Measurements from ENCODE around the gene ZKSCAN8. TPM values are rescaled to one million over a fixed set of nuclear protein-coding genes. Genes with fewer than 3 reads are reported as not detected.
"Not testable (repeated sequence)": the region's sequence is repeated elsewhere in the genome, so short reads cannot be mapped to it uniquely, and the experiment has no call there.

Gene ZKSCAN8
- 10 to 100 TPM; 20.2 to 24.6 TPM for total RNA-seq
- total RNA-seq = 36.5 to 40.2 reads per million in 2 donors

- H3K36me3 Mint-ChIP-seq (ENCODE audit: low read depth) = peaks cover 7% of the 10 kb centered on the region
- H3K27me3 Mint-ChIP-seq = no peaks in the 10 kb centered on the region
- peak; percentile 81 for ATAC-seq
- peak within 1 kb of the TSS; percentile 97 for H3K27ac Mint-ChIP-seq
- peak; percentile 56 to 65 (median 60) for DNase-seq
- no peaks in the 10 kb centered on the region for H3K9me3 ChIP-seq (ENCODE audit: control insufficient read depth, low read length, poor library complexity, severe bottlenecking)
- H3K4me3 Mint-ChIP-seq = peak within 1 kb of the TSS; percentile 96
- peaks cover 38% of the 10 kb centered on the region for H3K4me1 Mint-ChIP-seq
Measured at GRCh38 chr6:28141500-28142329, at the start of gene ZKSCAN8. ZKSCAN8 (plus strand) TSS chr6:28141883; CDS start chr6:28148408, 6,525 bp downstream.

GRCh38 chr6:28102222-28102621 is 39.5 kb upstream of the ZKSCAN8 start:
- H3K27ac Mint-ChIP-seq; H3K4me3 Mint-ChIP-seq; H3K36me3 Mint-ChIP-seq (ENCODE audit: low read depth); H3K4me1 Mint-ChIP-seq; ATAC-seq; DNase-seq; H3K9me3 ChIP-seq (ENCODE audit: control insufficient read depth, low read length, poor library complexity, severe bottlenecking): not testable (repeated sequence)
- H3K27me3 Mint-ChIP-seq = peaks cover 19% of the 10 kb centered on the region

GRCh38 chr6:28102699-28103098 is 39.0 kb upstream of the ZKSCAN8 start:
- not testable (repeated sequence) for H3K9me3 ChIP-seq (ENCODE audit: control insufficient read depth, low read length, poor library complexity, severe bottlenecking); H3K27ac Mint-ChIP-seq; DNase-seq; H3K36me3 Mint-ChIP-seq (ENCODE audit: low read depth); ATAC-seq; H3K4me1 Mint-ChIP-seq; H3K4me3 Mint-ChIP-seq
- H3K27me3 Mint-ChIP-seq = peaks cover 14% of the 10 kb centered on the region

- peak overlapping the region; percentile 91 for H3K4me3 Mint-ChIP-seq
- H3K4me1 Mint-ChIP-seq = peaks cover 9% of the 10 kb centered on the region
- DNase-seq (peak; percentile 67 to 70 (median 69)), ATAC-seq (peak; percentile 99)
- no peaks in the 10 kb centered on the region for H3K9me3 ChIP-seq (ENCODE audit: control insufficient read depth, low read length, poor library complexity, severe bottlenecking)
- peaks cover 6% of the 10 kb centered on the region for H3K27me3 Mint-ChIP-seq
- peak overlapping the region; percentile 85 for H3K27ac Mint-ChIP-seq
- peaks cover 4% of the 10 kb centered on the region for H3K36me3 Mint-ChIP-seq (ENCODE audit: low read depth)
Measured at GRCh38 chr6:28104392-28105244, 37.1 kb upstream of the ZKSCAN8 start.

GRCh38 chr6:28105245-28105639 is 36.4 kb upstream of the ZKSCAN8 start:
- no peak for DNase-seq
- H3K9me3 ChIP-seq (ENCODE audit: control insufficient read depth, low read length, poor library complexity, severe bottlenecking) = no peaks in the 10 kb centered on the region
- peaks cover 6% of the 10 kb centered on the region for H3K27me3 Mint-ChIP-seq
- H3K4me1 Mint-ChIP-seq = peaks cover 9% of the 10 kb centered on the region
- H3K27ac Mint-ChIP-seq = peak overlapping the region; percentile 85
- ATAC-seq = peak; percentile 5
- peak overlapping the region; percentile 91 for H3K4me3 Mint-ChIP-seq
- H3K36me3 Mint-ChIP-seq (ENCODE audit: low read depth) = peaks cover 6% of the 10 kb centered on the region

GRCh38 chr6:28107506-28107905 is 34.2 kb upstream of the ZKSCAN8 start:
- H3K9me3 ChIP-seq (ENCODE audit: control insufficient read depth, low read length, poor library complexity, severe bottlenecking) = no peaks in the 10 kb centered on the region
- Mint-ChIP-seq H3K4me1 (peaks cover 9% of the 10 kb centered on the region), H3K4me3 (no peak overlapping the region), H3K36me3 (ENCODE audit: low read depth) (peaks cover 6% of the 10 kb centered on the region), H3K27me3 (no peaks in the 10 kb centered on the region), H3K27ac (no peak overlapping the region)
- no peak for DNase-seq
- ATAC-seq = no peak

- no peak overlapping the region for H3K4me3 Mint-ChIP-seq
- H3K9me3 ChIP-seq (ENCODE audit: control insufficient read depth, low read length, poor library complexity, severe bottlenecking) = no peaks in the 10 kb centered on the region
- ATAC-seq (no peak), DNase-seq (no peak)
- H3K27me3 Mint-ChIP-seq = no peaks in the 10 kb centered on the region
- H3K4me1 Mint-ChIP-seq = peaks cover 3% of the 10 kb centered on the region
- H3K36me3 Mint-ChIP-seq (ENCODE audit: low read depth) = peaks cover 9% of the 10 kb centered on the region
- no peak overlapping the region for H3K27ac Mint-ChIP-seq
Measured at GRCh38 chr6:28111964-28112363, 29.7 kb upstream of the ZKSCAN8 start.

GRCh38 chr6:28115799-28116198 is 25.9 kb upstream of the ZKSCAN8 start:
- H3K4me3 Mint-ChIP-seq = no peak overlapping the region
- H3K4me1 Mint-ChIP-seq = no peaks in the 10 kb centered on the region
- H3K36me3 Mint-ChIP-seq (ENCODE audit: low read depth) = peaks cover 8% of the 10 kb centered on the region
- H3K27ac Mint-ChIP-seq = no peak overlapping the region
- ATAC-seq (no peak), DNase-seq (no peak)
- no peaks in the 10 kb centered on the region for H3K27me3 Mint-ChIP-seq
- H3K9me3 ChIP-seq (ENCODE audit: control insufficient read depth, low read length, poor library complexity, severe bottlenecking) = no peaks in the 10 kb centered on the region

- ATAC-seq = no peak
- H3K9me3 ChIP-seq (ENCODE audit: control insufficient read depth, low read length, poor library complexity, severe bottlenecking) = no peaks in the 10 kb centered on the region
- no peaks in the 10 kb centered on the region for H3K27me3 Mint-ChIP-seq
- no peak for DNase-seq
- H3K36me3 Mint-ChIP-seq (ENCODE audit: low read depth) = peaks cover 12% of the 10 kb centered on the region
- peak overlapping the region; percentile 27 for H3K27ac Mint-ChIP-seq
- H3K4me3 Mint-ChIP-seq = no peak overlapping the region
- peaks cover 4% of the 10 kb centered on the region for H3K4me1 Mint-ChIP-seq
Measured at GRCh38 chr6:28117386-28118050, 24.2 kb upstream of the ZKSCAN8 start.

- DNase-seq = no peak
- ATAC-seq = no peak
- Mint-ChIP-seq H3K27ac (peak overlapping the region; percentile 27), H3K4me3 (no peak overlapping the region), H3K4me1 (peaks cover 5% of the 10 kb centered on the region), H3K27me3 (no peaks in the 10 kb centered on the region), H3K36me3 (ENCODE audit: low read depth) (peaks cover 12% of the 10 kb centered on the region)
- H3K9me3 ChIP-seq (ENCODE audit: control insufficient read depth, low read length, poor library complexity, severe bottlenecking) = no peaks in the 10 kb centered on the region
Measured at GRCh38 chr6:28118217-28118616, 23.5 kb upstream of the ZKSCAN8 start.

GRCh38 chr6:28121876-28122275 is 19.8 kb upstream of the ZKSCAN8 start:
- peaks cover 13% of the 10 kb centered on the region for H3K36me3 Mint-ChIP-seq (ENCODE audit: low read depth)
- ATAC-seq (no peak), DNase-seq (no peak)
- no peaks in the 10 kb centered on the region for H3K9me3 ChIP-seq (ENCODE audit: control insufficient read depth, low read length, poor library complexity, severe bottlenecking)
- no peak overlapping the region for H3K4me3 Mint-ChIP-seq
- H3K4me1 Mint-ChIP-seq = peaks cover 36% of the 10 kb centered on the region
- no peaks in the 10 kb centered on the region for H3K27me3 Mint-ChIP-seq
- no peak overlapping the region for H3K27ac Mint-ChIP-seq

- ATAC-seq; H3K4me3 Mint-ChIP-seq; DNase-seq; H3K9me3 ChIP-seq (ENCODE audit: control insufficient read depth, low read length, poor library complexity, severe bottlenecking); H3K27me3 Mint-ChIP-seq: not testable (repeated sequence)
- Mint-ChIP-seq H3K36me3 (ENCODE audit: low read depth) (peaks cover 13% of the 10 kb centered on the region), H3K27ac (peak overlapping the region; percentile 56), H3K4me1 (peaks cover 40% of the 10 kb centered on the region)
Measured at GRCh38 chr6:28122283-28122682, 19.4 kb upstream of the ZKSCAN8 start.

All from T-helper 17 cell (primary cell).